Kidney epithelial cell (primary cell): ENCODE results near the gene ARHGAP19. TPM values are rescaled to one million over a fixed set of nuclear protein-coding genes. Genes with fewer than 3 reads are reported as not detected.

Experiments used
- DNase-seq: peaks from one replicate; pipeline ENCODE4 v3.0.0-alpha.2; 2010; ENCODE audit warnings: low read depth
- H3K27me3 ChIP-seq: 2 replicates; pipeline ENCODE4 v1.6.0; 2011; ENCODE audit warnings: low read length; ENCODE audit not compliant: control insufficient read depth, insufficient read depth
- H3K36me3 ChIP-seq: 2 replicates; pipeline ENCODE4 v1.5.1; 2011; ENCODE audit warnings: low read length; ENCODE audit not compliant: control insufficient read depth, insufficient read depth
- H3K4me3 ChIP-seq: 2 replicates; pipeline ENCODE4 v1.5.1; 2011; ENCODE audit warnings: low read depth, mild to moderate bottlenecking, control low read depth, low read length
- CTCF ChIP-seq: IDR thresholded peaks from 2 replicates; pipeline ENCODE4 v1.5.1; 2011; ENCODE audit warnings: mild to moderate bottlenecking, moderate library complexity, low read length, control low read depth, inconsistent platforms; ENCODE audit not compliant: insufficient read depth, poor library complexity, severe bottlenecking
- total RNA-seq: library from RNA; depleted of rRNA; stranded (reverse); fragments of >200 nt; gene quantifications from 2 replicates; pipeline ENCODE4 v1.2.3, GENCODE V29; 2015

ARHGAP19 gene
- total RNA-seq, 1 donor from 2014 or later: 5.4 TPM

GRCh38 chr10:97197030-97197500, 95.4 kb downstream of the ARHGAP19 start:
- H3K27me3 ChIP-seq: peaks cover 17% of the 10 kb centered on the region
- no peaks in the 10 kb centered on the region for H3K36me3 ChIP-seq
- H3K4me3 ChIP-seq: no peak overlapping the region
- no peak for TF ChIP-seq CTCF
- no peak for DNase-seq

- DNase-seq: peak; percentile 10
- H3K36me3 ChIP-seq: no peaks in the 10 kb centered on the region
- TF ChIP-seq CTCF: peak; percentile 76
- H3K4me3 ChIP-seq: peak overlapping the region; percentile 34
- H3K27me3 ChIP-seq: peaks cover 21% of the 10 kb centered on the region
Observed at GRCh38 chr10:97196223-97197029, 96.0 kb downstream of the ARHGAP19 start.

GRCh38 chr10:97195706-97196222, 96.7 kb downstream of the ARHGAP19 start:
- Histone ChIP-seq H3K27me3 (peaks cover 21% of the 10 kb centered on the region), H3K4me3 (peak overlapping the region; percentile 34), H3K36me3 (no peaks in the 10 kb centered on the region)
- TF ChIP-seq CTCF: no peak
- DNase-seq: no peak

GRCh38 chr10:97192952-97193435, 99.4 kb downstream of the ARHGAP19 start:
- peaks cover 35% of the 10 kb centered on the region for H3K27me3 ChIP-seq
- no peak overlapping the region for H3K4me3 ChIP-seq
- H3K36me3 ChIP-seq: no peaks in the 10 kb centered on the region
- DNase-seq: no peak
- TF ChIP-seq CTCF: no peak

GRCh38 chr10:97190450-97190849, 102.0 kb downstream of the ARHGAP19 start:
- H3K36me3 ChIP-seq: no peaks in the 10 kb centered on the region
- no peak for DNase-seq
- TF ChIP-seq CTCF: no peak
- H3K4me3 ChIP-seq: no peak overlapping the region
- peaks cover 51% of the 10 kb centered on the region for H3K27me3 ChIP-seq
